ENCODE data around the gene THAP3. TPM values are rescaled to one million over a fixed set of nuclear protein-coding genes. Genes with fewer than 3 reads are reported as not detected.

The THAP3 gene
- total and polyA plus RNA-seq, 12 donors, result 6.8 to 27.6 (median 12.1) TPM

DNA sequence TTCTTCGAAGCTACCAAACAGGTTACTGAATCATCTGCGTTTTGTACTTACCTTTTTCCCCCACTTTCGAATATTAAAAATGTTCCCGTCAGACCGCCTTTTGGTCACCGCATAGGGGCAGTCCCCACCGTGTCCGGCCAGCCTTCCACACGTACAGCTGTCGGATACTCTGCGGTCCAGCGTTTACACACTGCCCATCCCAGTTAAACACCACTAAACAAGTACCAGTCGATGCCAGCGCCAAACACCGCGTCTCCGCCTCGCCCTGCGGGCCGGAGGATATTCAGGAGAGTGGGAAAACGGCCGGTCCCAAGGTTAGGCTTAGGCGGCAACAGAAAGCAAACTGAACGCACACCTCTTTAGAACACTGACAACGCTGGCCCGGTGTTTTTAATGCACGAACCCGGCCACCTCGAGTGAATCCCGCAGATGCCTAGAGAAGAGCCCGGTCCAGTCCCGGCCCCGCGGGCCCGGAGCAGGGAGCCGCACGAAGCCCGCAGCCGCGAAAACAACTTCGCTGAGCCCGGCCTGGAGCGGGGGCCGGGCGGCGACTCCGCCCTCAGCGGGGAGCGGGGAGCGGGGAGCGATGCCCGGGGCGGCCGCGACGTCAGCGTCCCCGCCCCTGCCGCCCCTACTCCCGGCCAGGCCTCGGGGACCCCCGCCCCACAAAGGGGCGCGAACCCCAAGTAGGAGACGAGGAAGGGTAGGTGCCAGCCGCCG, 11.9 kb upstream of the THAP3 start:
- WGBS, 2 donors, result 0 to 1% methylated on average over 52 to 66 of the region's 67 CpGs
- Histone ChIP-seq H3K36me3 (peaks cover 0 to 13% (median 0%) of the 10 kb centered on the region in 9 donors), H3K4me3 (peak overlapping the region; percentile 68 to 100 (median 98)), H3K9me3 (no peaks in the 10 kb centered on the region), H3K4me1 (peaks cover 2 to 57% (median 24%) of the 10 kb centered on the region in 9 donors), H3K27me3 (peaks cover 0 to 7% (median 0%) of the 10 kb centered on the region in 7 donors), H3K27ac (peak overlapping the region; percentile 93 to 99 (median 96))
- ATAC-seq (peak; percentile 54 to 71 (median 64)), DNase-seq (peak; percentile 47 to 56)
- TF ChIP-seq CTCF (IDR thresholded peaks at IDR 0.05), result peak in 1 of 9 donors; percentile 23
- intact Hi-C loops (cut with DNase I), result loop anchor here in 2 of 10 donors (1.0 to 10.0 kb wide), 3 partner anchors 8 to 172 kb away; partner anchors contain the start of gene CAMTA1 (in 1 of the 2)

- peak; percentile 97 to 99 (median 98) for ATAC-seq
Observed at GRCh38 chr1:6613361-6614018, 11.2 kb upstream of the THAP3 start, which contains the start of gene PHF13. PHF13 (plus strand) TSS chr1:6613731; CDS start chr1:6614067, 336 bp downstream.

GRCh38 chr1:6614019-6614928, 10.4 kb upstream of the THAP3 start:
- peaks cover 0 to 27% (median 0%) of the 10 kb centered on the region in 9 donors for H3K36me3 ChIP-seq
- no peak for TF ChIP-seq CTCF (IDR thresholded peaks at IDR 0.05)
- H3K4me1 ChIP-seq, result peaks cover 2 to 52% (median 22%) of the 10 kb centered on the region in 9 donors
- H3K4me3 ChIP-seq, result peak overlapping the region; percentile 59 to 100 (median 98)
- H3K9me3 ChIP-seq, result no peaks in the 10 kb centered on the region
- H3K27ac ChIP-seq, result peak overlapping the region; percentile 77 to 99 (median 96)
- intact Hi-C loops (cut with DNase I), result loop anchor here in 1 of 10 donors (10.0 kb wide), 1 partner anchor 171 kb away; the partner anchor contains the start of gene CAMTA1
- ATAC-seq (peak in 3 of 8 donors; percentile 2 to 29 (median 4)), DNase-seq (peak; percentile 61 to 65)
- 2% methylated on average over 83 to 117 of the region's 117 CpGs for WGBS, 2 donors
- peaks cover 0 to 7% (median 0%) of the 10 kb centered on the region in 7 donors for H3K27me3 ChIP-seq

More at GRCh38 chr1:6613361-6614018, 11.2 kb upstream of the THAP3 start, which contains the start of gene PHF13:
- no peak for TF ChIP-seq CTCF (IDR thresholded peaks at IDR 0.05)
- WGBS, 2 donors, result 1% methylated on average over 35 to 83 of the region's 84 CpGs
- intact Hi-C loops (cut with DNase I), result loop anchor here in 2 of 10 donors (1.0 to 10.0 kb wide), 3 partner anchors 9 to 171 kb away; partner anchors contain the start of gene CAMTA1 (in 1 of the 2)
- peak within 1 kb of the TSS; percentile 68 to 100 (median 98) for H3K4me3 ChIP-seq
- H3K36me3 ChIP-seq, result peaks cover 0 to 20% (median 0%) of the 10 kb centered on the region in 9 donors
- peak within 1 kb of the TSS; percentile 93 to 99 (median 96) for H3K27ac ChIP-seq
- H3K4me1 ChIP-seq, result peaks cover 2 to 57% (median 24%) of the 10 kb centered on the region in 9 donors
- peak; percentile 99 to 100 for DNase-seq
- peaks cover 0 to 7% (median 0%) of the 10 kb centered on the region in 7 donors for H3K27me3 ChIP-seq
- no peaks in the 10 kb centered on the region for H3K9me3 ChIP-seq

All from heart right ventricle (tissue), 16 donors.